SH-SY5Y (cell line): ENCODE measurements around the gene AOAH.

Source experiments
- GATA2 ChIP-seq: IDR thresholded peaks from 2 replicates; pipeline ENCODE4 v1.6.1; 2011; ENCODE audit warnings: mild to moderate bottlenecking, low read depth, low read length
- GATA3 ChIP-seq: IDR thresholded peaks from 2 replicates; pipeline ENCODE4 v1.6.1; 2011; ENCODE audit warnings: low read depth, mild to moderate bottlenecking, low read length, moderate library complexity

GRCh38 chr7:36478745-36479144 is 245.5 kb downstream of the AOAH start:
- no peak for TF ChIP-seq GATA2
- TF ChIP-seq GATA3: no peak
